ENCODE results near the gene CHMP4B.

DNA sequence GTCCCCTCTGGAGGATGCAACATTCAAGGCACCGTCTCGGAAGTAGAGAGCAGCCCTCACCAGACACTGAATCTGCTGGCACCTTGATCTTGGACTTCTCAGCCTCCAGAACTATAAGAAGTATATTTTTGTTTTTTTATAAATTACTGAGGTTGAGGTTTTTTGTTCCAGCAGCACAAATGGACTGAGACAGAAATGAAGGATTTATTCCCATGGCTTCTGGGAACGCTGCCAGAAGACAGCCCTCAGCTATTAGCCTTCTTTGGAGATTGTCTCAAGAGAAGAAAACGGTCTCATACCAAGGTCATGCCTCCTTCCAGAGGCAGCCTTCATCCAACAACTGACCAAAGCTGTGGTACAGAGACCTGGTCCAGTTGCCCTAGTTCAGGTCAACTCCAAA lies 85.4 kb downstream of the CHMP4B start:
- TF ChIP-seq, protein P1, sequence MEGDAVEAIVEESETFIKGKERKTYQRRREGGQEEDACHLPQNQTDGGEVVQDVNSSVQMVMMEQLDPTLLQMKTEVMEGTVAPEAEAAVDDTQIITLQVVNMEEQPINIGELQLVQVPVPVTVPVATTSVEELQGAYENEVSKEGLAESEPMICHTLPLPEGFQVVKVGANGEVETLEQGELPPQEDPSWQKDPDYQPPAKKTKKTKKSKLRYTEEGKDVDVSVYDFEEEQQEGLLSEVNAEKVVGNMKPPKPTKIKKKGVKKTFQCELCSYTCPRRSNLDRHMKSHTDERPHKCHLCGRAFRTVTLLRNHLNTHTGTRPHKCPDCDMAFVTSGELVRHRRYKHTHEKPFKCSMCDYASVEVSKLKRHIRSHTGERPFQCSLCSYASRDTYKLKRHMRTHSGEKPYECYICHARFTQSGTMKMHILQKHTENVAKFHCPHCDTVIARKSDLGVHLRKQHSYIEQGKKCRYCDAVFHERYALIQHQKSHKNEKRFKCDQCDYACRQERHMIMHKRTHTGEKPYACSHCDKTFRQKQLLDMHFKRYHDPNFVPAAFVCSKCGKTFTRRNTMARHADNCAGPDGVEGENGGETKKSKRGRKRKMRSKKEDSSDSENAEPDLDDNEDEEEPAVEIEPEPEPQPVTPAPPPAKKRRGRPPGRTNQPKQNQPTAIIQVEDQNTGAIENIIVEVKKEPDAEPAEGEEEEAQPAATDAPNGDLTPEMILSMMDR (IDR thresholded peaks at IDR 0.05): no peak
- TF ChIP-seq POLR2A (IDR thresholded peaks at IDR 0.05): no peak
- no peak for TF ChIP-seq POLR2AphosphoS5 (IDR thresholded peaks at IDR 0.05)
- no peak for TF ChIP-seq EP300 (IDR thresholded peaks at IDR 0.05)
